ENCODE measurements around the gene SHCBP1L.

GRCh38 chr1:182863940-182864339, 89.0 kb downstream of the SHCBP1L start:
- TF ChIP-seq, protein P1, sequence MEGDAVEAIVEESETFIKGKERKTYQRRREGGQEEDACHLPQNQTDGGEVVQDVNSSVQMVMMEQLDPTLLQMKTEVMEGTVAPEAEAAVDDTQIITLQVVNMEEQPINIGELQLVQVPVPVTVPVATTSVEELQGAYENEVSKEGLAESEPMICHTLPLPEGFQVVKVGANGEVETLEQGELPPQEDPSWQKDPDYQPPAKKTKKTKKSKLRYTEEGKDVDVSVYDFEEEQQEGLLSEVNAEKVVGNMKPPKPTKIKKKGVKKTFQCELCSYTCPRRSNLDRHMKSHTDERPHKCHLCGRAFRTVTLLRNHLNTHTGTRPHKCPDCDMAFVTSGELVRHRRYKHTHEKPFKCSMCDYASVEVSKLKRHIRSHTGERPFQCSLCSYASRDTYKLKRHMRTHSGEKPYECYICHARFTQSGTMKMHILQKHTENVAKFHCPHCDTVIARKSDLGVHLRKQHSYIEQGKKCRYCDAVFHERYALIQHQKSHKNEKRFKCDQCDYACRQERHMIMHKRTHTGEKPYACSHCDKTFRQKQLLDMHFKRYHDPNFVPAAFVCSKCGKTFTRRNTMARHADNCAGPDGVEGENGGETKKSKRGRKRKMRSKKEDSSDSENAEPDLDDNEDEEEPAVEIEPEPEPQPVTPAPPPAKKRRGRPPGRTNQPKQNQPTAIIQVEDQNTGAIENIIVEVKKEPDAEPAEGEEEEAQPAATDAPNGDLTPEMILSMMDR (IDR thresholded peaks at IDR 0.05), result no peak
- TF ChIP-seq POLR2A (IDR thresholded peaks at IDR 0.05), result no peak

All from heart left ventricle (tissue), 13 donors.